Activated T-helper 9 cell treated with anti-CD3 and anti-CD28 coated beads, Interleukin-2, amount 50 U/mL, for 16 hours (primary cell): ENCODE measurements around the gene FLNB.
A peak's percentile ranks its signal among the peaks of the same experiment; 100 is the strongest.

Experiments used
- DNase-seq: peaks from one replicate; pipeline ENCODE4 v3.0.0-alpha.2; 2020; ENCODE audit warnings: low read depth

FLNB gene

DNA sequence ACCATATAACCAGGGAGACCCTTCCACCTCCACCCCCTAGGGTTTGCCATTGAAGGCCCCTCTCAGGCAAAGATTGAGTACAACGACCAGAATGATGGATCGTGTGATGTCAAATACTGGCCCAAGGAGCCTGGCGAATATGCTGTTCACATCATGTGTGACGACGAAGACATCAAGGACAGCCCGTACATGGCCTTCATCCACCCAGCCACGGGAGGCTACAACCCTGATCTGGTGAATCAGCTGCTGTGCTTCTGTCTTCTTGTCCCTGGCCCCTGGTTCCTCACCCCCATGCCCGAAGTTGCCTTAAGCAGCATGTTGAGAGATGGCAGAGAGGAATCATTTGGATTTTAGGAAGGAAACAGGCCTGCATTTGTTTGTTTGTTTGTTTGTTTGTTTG lies 98.4 kb downstream of the FLNB start:
- DNase-seq: no peak

DNA sequence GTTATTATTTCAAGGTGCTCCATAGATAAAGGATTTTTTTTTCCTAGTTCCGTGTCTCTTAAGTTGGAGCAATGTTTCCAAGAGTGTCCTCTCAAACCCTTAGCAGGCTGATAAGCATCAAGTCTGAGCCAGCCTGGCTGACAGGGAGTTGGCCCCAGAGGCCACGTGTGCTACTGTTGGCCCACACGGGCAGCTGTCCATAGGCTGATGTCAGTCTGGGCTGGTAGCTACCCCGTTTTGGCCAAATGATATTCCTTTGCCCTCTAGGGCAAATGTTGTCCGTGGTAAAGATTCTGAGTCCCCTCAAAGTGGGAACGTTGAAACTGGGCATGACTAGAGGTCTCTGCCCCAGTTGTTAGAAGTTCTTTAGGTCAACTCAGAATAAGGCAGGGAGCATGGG lies 99.4 kb downstream of the FLNB start:
- no peak for DNase-seq

DNA sequence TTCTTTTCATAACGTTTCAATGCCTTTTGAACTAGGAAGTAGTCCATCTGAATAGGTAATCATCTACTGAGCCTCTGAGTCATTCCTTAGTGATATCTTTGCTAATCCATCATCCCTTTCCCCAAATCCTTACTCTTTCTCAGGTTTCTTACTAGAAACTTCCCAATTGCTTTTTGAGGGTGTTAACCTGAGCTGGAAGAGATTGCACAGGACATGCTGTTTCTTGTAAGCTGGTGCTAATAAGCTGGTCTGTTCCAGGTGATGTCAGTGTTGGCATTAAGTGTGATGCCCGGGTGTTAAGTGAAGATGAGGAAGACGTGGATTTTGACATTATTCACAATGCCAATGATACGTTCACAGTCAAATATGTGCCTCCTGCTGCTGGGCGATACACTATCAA lies 101.5 kb downstream of the FLNB start:
- no peak for DNase-seq

DNA sequence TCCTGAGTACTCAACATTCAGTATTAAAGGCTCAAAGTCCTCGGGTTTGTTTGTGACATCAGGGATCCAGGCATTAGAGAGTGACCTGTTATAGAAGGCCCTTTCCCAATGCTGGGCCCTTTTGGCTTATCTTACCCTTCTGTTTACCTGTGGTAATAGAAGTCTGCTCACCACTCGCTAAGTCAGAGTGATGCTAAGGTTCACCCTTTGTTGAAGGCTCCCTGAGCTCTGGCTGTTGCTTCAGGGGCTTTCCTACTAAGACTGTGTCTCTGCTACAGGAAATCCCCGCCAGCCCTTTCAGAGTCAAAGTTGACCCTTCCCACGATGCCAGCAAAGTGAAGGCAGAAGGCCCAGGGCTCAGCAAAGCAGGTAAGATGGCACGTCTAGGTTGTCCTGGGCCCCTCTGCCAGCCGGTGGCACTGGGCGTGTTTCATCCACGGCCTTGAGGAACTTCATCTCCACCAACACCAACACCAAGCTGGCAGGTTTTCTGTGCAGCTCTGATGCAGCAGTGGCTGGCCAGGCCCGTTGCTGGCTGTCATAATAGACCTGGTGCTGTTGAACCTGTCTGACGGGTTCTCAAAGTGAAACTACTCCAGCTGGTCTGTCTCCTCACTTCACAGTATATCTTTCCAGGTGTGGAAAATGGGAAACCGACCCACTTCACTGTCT lies 103.4 kb downstream of the FLNB start:
- DNase-seq: no peak

DNA sequence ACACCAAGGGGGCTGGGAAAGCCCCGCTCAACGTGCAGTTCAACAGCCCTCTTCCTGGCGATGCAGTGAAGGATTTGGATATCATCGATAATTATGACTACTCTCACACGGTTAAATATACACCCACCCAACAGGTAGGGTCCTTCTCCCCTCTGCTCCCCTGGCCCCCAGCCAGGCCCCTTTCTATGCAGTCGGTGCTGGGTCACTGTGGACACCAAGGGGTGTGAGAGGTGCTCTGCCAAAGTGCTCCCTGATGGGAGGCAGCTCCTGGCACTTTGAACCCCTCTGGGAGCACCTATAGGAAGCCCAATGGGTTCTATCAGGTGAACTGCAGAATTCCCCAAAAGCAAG lies 103.9 kb downstream of the FLNB start:
- no peak for DNase-seq

DNA sequence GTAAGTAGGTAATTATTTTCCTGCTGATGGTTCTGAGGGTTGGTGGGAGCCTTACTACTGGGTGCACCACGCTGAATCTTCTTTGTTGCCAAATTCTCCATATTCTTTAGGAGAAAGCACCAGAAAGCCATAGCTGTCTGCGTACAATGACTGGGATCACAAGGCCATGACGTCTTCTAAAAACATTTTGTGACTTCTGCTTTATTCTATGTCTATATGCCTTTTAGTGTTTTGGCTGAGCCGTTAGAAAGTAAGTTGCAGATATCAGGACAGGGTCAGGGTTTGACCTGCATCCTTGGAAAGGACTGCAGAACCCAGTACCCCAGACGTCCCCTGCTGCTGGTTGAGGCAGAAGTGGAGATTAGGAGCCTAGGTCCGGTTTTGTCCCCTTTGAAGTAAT lies 107.0 kb downstream of the FLNB start:
- no peak for DNase-seq

DNA sequence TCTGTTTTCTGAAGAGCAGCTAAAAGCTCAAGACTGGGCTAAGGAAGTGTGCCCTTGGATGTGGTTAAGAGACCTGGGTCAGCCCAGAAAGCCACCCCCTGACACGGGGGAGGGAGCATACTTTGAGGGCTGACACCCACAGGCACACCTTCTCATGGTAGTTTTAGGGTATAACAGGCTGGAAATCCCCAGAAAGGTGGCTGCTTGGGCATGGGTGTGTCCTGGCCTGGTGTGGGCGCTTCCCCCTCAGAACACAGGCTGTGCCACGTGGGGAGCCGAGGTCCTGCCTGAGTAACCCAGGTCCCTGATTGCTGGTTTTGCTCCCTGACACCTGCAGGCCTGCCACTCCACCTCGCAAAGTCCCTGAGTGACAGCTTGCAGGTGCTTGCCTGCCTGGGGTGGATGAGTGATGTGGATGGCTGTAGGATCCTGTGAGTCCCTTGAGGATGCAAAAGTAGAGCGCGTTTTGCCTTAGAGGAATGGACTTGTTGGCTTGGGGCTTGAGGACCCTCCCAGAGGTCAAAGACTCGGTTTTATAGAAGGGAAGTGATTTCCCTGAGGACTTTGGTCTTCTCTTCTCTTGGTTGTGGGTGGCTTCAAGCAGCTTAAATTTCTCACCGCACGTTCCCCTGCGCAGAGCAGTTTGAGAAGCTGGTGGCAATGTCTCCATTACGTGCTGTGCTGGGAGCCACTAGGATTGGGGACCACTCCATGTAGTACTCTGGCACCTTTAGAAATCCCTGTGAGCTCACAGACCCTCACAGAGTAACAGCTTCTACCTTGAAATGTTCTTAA lies 108.1 kb downstream of the FLNB start:
- DNase-seq: peak; percentile 6

DNA sequence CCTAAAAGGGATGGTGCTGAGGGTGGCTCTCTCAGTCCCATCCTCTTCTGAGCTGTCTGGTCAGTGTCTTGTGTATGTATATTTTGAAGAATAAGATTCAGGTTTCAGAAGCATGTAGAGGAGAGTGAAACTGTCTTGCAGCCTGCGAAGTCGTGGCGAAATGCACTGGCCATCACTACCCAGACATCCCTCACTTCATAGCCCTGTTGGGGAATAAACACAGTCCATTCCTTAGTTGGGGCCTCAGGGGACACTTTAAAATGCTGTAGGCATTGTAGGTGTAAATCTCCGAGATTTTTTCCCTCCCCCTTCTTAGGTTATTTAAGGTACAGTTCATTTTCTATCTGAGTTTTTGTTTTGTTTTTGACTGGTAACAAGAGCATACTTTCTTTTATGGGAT lies 108.8 kb downstream of the FLNB start:
- no peak for DNase-seq

DNA sequence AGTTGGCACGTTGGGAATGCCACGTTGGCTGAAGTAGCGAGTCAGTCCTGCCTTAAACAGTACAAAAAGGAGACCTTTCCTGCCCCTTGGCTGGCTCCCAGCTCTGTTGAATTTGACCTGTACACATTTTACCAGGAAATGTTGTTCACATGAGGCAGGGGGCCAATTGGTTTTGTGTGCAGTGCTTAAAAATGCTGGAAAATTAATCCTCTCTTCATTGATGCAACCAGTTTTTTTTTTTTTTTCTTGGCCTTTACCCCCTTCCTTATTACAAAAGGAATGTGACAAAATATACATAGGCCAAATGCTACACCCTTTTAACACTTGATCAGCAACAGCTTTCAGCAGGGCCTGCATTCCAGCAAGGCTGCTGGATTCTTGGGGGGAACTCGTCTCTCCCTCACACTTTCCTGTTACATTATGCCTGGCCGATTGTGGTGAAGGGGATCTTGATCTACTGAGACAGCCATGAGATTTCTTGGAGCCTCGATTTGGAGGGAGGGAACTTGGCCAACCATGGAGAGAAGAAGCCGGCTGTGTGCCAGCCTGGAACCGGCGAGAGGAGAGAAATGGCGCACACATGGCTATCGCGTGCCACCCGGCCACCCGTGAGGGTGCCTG lies 109.4 kb downstream of the FLNB start:
- DNase-seq: no peak

DNA sequence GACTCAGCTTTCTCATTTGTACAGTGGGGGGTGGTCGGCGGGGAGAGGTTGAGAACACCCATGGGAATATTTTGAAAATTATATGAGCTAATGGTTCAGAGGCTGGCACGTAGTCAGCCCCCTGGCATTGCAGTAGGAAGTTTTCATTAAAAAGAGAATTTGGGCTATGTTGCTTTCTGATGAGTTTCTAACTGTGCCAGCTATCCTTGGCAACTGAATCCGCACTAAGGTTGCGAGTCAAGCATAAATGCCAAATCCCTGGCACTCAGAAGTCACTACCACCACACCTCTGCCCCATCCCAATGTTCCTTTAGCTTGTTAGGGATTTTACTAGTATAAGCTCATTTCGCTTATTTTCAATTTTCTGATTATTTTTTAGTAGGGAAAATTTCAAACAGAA lies 111.0 kb downstream of the FLNB start:
- DNase-seq: no peak

DNA sequence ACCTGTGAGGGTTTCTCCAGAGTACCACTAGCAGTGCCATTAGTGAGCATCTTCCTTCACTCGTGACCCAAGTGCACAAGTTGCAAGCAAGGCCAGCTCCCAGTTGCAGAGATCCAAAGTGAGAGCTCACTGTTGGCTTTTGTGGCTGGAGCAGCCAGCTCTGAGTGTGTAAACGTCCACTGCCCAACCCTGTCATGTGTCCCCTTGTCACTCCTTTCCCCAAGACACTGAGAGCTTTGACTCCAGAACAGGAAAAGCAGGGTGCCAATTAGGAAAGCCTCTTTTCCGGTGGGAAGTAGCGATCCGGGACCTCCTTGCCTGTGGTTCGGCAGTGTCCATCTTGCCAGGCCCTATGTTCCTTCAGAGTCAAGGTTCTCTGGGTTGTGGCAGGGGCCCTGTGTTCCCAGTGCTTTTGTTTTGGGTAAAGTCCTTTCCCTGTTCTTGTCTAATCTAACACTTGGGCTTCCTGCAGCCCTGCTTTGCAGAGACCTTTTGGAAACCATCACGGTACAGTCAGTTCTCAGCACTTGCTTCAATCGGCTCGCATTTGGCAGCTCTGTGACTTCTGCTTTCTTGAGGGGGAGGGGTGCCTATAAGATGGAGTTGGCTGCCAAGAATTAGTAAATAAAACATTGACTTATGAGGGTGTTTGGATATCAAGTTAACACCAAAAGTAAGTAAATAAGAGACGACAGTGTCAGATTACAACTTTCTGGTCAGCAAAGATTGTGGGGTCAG lies 112.0 kb downstream of the FLNB start:
- DNase-seq: no peak

DNA sequence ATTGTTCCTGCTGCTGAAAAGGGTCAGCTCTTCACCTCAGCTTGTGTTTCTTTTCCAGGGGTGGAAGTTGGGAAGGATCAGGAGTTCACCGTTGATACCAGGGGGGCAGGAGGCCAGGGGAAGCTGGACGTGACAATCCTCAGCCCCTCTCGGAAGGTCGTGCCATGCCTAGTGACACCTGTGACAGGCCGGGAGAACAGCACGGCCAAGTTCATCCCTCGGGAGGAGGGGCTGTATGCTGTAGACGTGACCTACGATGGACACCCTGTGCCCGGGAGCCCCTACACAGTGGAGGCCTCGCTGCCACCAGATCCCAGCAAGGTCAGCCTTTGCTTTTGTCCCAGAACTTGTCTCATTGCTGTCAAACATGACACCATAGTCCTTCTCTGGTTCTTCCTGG lies 113.0 kb downstream of the FLNB start:
- DNase-seq: no peak

DNA sequence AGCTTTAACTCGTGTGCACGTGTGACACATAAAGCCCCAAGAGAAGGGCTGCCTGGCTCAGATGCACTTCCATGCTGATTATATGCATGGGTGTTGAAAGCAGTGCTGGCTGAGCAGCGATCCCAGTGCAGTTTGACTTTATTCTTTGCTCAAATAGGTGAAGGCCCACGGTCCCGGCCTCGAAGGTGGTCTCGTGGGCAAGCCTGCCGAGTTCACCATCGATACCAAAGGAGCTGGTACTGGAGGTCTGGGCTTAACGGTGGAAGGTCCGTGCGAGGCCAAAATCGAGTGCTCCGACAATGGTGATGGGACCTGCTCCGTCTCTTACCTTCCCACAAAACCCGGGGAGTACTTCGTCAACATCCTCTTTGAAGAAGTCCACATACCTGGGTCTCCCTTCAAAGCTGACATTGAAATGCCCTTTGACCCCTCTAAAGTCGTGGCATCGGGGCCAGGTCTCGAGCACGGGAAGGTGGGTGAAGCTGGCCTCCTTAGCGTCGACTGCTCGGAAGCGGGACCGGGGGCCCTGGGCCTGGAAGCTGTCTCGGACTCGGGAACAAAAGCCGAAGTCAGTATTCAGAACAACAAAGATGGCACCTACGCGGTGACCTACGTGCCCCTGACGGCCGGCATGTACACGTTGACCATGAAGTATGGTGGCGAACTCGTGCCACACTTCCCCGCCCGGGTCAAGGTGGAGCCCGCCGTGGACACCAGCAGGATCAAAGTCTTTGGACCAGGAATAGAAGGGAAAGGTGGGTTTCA lies 114.9 kb downstream of the FLNB start:
- DNase-seq: no peak

DNA sequence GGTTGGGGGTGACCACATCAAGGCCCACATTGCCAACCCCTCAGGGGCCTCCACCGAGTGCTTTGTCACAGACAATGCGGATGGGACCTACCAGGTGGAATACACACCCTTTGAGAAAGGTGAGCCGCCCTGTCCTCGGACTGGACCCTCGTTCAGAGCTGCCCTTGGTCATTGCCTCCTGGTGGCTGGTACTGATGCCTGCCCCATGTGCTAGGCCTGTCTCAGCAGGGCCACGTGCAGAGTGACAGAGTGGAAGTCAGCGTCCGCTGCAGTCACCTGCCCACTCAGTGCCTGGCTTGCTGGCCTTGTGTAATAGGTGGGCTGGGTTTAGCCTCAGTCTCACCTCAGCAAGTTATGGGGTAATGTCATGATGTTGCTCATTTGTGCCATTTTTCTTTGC lies 116.2 kb downstream of the FLNB start:
- no peak for DNase-seq

DNA sequence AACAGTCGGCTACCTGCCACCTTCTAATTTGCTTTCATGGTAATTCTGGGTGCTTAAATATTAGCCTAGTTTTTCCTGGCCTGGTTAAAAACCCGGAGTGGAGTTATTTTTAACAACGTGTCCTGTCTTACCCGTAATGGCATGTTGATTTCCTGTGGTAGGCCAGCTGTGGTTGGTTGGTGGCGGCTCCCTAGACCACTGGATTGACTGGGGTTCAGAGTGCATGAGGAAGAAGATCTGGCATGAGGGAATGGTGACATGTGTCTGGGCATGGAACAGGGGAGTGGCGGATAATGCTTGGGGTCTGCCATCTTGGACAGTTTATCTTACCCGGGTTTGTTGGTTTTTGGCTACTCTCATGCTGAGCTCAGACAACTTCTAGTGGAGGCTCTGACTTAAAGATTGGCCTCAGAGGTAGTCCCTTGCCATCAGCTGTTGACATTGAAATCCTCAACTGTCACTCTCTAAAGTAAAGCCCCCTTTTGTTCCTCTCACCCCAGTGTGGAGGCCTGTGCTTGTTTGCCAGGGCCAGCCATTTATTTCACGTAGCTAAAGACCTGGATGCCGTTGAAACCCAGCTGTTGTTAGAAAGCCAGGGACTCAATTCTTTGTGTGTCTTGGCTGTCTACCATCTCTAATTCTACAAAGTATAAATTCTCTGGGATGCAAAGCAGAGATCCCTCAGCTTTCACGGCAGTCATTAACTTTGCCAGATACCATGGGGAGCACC lies 121.0 kb downstream of the FLNB start:
- DNase-seq: no peak

DNA sequence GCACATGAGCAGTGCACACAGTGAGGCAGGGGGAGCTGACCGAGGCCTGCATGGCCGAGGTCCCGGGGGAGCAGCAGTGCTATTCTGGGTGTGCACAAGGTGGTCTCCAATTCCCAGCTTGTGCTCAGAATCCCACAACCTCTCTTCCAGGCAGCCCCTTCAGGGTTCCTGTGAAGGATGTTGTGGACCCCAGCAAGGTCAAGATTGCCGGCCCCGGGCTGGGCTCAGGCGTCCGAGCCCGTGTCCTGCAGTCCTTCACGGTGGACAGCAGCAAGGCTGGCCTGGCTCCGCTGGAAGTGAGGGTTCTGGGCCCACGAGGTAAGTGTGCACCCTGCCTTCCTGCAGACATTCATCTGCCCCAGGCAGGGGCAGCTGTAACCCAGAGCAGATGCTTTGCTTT lies 122.4 kb downstream of the FLNB start:
- no peak for DNase-seq

DNA sequence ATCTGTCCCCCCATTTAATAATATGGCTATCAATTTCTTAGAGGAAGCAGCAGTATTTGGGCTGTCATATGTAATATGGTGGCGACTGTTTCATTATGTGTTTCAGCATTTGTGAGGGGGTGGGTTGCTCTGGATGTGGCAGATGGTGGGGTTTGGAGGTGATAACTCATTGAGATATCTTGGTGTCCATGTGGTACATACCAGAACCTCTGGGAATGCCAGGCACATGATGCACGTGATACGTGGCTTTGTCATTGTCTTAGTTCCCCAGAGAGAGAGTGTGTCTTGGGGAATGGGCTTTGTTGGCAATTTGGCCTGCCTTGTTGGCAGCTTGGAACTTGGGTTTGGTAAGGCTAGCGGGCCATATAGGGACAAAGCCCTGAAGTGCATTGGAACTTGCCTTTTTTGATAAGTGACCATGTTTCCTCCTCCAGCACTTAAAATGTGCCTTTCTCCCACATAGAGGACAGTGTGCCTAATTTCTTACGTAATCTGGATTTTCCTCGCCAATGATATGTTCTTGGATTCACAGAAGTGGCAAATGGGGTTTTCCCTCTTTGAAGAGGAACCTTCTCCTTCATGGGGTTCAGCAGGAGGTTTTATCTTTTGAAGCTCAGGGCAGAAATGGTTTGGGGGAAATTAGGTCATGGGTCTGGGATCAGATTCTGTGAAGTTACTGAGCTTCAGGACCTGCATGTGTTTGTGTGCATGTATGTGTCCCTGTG lies 123.0 kb downstream of the FLNB start:
- DNase-seq: no peak

DNA sequence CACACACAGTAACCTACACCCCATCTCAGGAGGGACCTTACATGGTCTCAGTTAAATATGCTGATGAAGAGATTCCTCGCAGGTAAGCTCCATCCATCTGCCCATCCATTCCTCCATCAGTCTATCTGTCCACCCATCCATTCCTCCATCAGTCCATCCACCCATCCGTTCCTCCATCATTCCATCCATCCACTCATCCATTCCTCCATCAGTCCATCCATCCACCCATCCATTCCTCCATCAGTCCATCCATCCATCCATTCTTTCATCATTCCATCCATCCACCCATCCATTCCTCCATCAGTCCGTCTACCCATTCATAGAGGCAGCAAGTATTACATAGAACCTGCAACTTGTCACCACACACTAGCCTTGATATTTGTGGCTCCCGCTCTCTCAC lies 124.6 kb downstream of the FLNB start:
- DNase-seq: no peak

DNA sequence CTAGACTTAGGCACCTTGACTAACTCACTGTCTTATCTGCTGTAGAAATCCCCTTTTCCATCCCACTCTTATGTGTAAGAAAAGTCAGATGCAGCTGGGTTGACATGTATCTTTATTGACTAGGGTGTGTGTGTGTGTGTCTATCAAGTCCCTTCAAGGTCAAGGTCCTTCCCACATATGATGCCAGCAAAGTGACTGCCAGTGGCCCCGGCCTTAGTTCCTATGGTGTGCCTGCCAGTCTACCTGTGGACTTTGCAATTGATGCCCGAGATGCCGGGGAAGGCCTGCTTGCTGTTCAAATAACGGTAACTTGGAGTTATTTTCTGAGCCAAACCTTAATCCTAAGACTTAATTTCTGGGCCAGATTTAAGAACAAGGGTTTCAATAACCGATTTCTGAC lies 126.2 kb downstream of the FLNB start:
- no peak for DNase-seq

DNA sequence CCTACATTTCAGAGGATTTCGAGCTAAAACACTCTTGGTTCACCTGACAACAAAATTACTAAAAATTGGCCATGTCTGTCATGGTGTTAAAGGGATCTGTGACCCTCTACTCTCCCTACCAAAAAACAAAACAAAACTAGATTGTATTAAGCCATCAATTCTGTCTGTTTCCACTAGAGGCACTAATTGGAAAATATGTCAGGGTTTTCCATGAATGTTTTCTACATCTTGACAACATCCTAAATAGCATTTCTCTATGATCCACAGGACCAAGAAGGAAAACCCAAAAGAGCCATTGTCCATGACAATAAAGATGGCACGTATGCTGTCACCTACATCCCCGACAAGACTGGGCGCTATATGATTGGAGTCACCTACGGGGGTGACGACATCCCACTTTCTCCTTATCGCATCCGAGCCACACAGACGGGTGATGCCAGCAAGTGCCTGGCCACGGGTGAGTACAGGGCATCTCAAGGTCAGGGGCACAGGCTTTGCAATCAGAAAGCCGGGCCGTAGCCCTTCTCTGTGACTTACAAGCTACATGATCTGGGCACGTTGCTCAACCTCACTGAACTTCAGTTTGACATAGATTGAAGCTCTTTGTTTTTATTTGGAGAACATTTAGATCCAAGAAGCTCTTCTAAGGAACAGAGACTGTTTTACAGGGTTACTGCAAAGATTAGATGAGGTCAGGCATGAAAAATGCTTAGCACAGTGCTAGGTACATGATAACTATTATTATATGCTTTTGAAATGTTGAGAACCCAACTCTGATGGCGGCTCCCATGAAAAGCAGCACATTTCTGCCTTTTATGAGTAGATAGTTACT lies 127.7 kb downstream of the FLNB start:
- DNase-seq: no peak
